HS-27A (cell line): ENCODE results near the gene TMEM234.
A peak's percentile ranks its signal among the peaks of the same experiment; 100 is the strongest.
"Not testable (repeated sequence)": the region's sequence is repeated elsewhere in the genome, so short reads cannot be mapped to it uniquely, and the experiment has no call there.

ENCODE experiments used
- DNase-seq: peaks from one replicate; pipeline ENCODE4 v3.0.0-alpha.2; 2012; ENCODE audit warnings: low read depth, missing footprints

Gene TMEM234

GRCh38 chr1:32221980-32222755, at the start of gene TMEM234, which contains the start of gene EIF3I:
TSS of gene TMEM234 (minus strand) at chr1:32222353. CDS start at chr1:32222322, 31 bp downstream.
TSS of gene EIF3I (plus strand) at chr1:32222407. CDS start at chr1:32222442, 35 bp downstream.
- DNase-seq, result peak; percentile 77

DNA sequence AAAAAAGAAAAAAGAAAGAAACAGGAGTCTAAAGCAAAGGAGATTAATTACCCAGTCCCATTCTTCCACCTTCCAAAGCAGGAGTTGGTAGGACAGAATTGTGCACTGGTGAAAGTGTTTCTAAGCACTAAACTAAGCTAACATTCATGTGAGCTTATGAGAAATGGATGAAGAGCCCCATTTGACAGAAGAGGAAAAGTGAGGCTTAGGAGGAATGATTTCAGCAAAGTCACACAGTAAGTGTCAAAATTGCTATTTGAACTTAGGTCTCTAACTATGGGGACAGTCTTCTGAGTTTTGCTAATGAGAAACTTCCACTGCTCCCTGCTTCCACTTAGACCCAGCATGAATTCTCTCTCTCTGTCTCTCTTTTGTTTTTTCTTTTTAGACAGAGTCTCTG, 47.6 kb upstream of the TMEM234 start:
- no peak for DNase-seq

GRCh38 chr1:32266921-32267591, 44.9 kb upstream of the TMEM234 start:
- DNase-seq, result peak; percentile 42

DNA sequence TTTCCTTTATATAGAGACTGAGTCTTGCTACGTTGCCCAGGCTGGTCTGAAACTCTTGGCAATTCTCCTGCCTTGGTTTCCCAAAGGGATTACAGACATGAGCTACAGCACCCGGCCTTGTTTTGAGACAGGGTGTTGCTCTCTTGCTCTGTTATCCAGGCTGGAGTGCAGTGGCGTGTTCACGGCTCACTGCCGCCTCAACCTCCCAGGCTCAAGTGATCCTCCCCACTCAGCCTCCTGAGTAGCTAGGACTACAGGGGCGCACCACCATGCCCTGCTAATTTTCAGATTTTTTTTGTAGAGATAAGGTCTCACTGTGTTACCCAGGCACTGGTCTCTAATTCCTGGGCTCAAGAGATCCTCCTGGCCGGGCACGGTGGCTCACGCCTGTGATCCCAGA, 43.7 kb upstream of the TMEM234 start:
- no peak for DNase-seq

GRCh38 chr1:32263744-32264143, 41.6 kb upstream of the TMEM234 start:
- no peak for DNase-seq

DNA sequence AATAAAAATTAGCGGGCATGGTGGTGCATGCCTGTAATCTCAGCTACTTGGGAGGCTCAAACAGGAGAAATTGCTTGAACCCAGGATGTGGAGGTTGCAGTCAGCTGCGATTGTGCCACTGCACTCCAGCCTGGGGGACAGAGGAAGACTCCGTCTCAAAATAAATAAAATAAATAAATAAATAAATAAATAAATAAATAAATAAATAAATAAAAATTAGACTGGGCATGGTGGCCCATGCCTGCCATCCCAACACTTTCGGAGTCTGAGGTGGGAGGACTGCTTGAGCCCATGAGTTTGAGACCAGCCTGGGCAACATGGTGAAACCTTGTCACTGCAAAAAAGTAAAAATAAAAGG, 41.1 kb upstream of the TMEM234 start:
- not testable (repeated sequence) for DNase-seq

GRCh38 chr1:32257227-32257508, 35.0 kb upstream of the TMEM234 start:
- no peak for DNase-seq

GRCh38 chr1:32256473-32257226, 34.5 kb upstream of the TMEM234 start:
- DNase-seq, result no peak

GRCh38 chr1:32255072-32256071, 33.2 kb upstream of the TMEM234 start:
- no peak for DNase-seq

DNA sequence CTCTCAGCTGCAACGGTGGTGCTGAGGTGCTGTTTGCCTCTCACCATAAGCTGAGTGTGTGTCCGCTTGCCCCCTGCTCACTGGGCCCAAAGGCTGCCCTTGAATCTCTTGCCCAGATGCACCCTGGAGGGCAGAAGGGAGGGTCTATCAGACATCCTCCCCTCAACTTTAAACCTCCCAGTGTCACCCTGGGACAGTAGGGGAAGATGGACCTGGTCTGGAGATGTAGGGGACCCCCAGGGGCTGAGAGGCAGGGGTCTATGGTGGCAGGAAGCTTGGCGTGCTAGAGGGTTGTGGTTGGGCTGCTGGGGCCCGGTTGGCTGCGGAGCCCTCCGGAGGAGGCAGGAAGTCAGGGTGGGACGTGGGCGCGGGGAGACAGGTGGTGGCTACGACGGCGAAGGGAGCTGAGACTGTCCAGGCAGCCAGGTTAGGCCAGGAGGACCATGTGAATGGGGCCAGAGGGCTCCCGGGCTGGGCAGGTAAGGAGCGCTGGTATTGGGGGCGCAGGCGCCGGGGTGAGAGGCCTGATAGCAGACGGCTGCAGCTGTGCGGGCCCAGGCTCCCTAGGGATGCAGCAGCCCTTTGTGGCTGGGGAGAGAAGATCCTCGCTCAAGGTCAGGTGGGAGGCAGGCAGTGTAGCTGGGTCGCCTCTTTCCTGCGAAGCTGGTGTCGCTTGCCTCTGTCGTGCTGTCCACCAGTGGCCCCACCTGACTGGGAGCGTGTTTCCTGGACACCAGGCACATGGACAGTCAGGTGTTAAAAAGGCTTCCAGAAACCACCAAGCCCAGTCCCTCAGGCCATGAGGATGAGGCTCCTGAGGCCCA, 29.0 kb upstream of the TMEM234 start, which contains the start of gene LCK:
Gene LCK, plus strand, starts transcription at position 373 of the 824 bp plus-strand sequence. CDS start 23,065 bp downstream, outside the sequence.
- DNase-seq, result no peak

- DNase-seq, result no peak
Measured at GRCh38 chr1:32249831-32250525, 27.8 kb upstream of the TMEM234 start.

DNA sequence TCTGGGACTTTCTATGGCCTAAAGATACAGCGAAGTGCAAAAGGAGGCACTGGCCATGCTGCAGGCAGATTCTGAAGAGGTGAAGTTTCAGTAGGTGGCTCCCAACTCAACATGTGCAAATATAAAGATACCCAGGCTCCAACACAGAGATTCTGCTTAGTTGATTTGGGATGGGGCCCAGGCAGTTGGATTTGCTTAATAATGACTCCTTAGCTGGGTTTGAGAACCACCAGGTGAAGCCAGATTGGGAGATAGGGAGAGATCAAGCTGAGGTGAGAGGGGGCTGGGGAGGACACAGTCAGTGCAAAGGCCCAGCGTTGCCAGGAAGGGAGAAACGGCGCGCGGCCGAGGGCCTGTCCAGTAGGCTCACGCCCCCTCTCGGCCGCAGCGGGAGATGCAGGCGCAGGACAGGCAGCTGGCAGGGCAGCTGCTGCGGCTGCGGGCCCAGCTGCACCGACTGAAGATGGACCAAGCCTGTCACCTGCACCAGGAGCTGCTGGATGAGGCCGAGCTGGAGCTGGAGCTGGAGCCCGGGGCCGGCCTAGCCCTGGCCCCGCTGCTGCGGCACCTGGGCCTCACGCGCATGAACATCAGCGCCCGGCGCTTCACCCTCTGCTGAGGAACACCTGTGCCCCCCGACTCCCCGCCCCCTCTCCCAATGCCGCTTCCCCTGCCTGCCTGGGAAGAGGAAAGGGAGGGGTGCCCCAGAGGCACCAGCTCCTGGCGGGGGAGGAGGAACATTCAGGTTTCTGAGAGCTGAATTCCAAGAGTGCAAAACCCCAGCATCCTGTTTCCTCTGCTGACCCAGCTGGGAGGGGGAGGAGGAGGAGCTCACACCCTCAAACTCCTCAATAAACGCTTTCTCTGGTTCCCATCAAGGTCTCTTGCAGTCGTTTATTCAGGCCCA, 26.1 kb upstream of the TMEM234 start:
- no peak for DNase-seq

GRCh38 chr1:32247452-32247851, 25.3 kb upstream of the TMEM234 start:
- no peak for DNase-seq

DNA sequence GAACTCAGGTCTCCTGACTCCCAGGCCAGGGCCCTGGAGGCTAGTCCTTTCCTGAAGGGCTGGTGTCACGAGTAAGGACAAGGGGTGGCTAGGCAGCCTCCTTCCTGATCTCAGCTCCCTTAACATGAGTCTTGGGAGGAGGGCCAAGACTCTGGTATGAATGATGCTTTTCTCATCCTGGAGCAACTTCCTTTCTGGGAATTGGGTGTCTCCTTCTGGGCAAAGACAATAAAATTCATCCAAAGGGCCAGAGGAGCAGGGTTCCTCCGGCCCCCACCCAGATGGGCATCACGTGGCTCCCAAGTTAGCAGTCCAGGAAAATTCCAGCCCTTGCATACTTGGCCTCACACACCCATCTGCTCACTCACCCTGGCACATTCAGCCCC, 24.7 kb upstream of the TMEM234 start, which contains the start of gene FAM167B:
Gene FAM167B, plus strand, starts transcription at position 335 of the 386 bp plus-strand sequence. CDS start 200 bp downstream, outside the sequence.
- peak; percentile 48 for DNase-seq

DNA sequence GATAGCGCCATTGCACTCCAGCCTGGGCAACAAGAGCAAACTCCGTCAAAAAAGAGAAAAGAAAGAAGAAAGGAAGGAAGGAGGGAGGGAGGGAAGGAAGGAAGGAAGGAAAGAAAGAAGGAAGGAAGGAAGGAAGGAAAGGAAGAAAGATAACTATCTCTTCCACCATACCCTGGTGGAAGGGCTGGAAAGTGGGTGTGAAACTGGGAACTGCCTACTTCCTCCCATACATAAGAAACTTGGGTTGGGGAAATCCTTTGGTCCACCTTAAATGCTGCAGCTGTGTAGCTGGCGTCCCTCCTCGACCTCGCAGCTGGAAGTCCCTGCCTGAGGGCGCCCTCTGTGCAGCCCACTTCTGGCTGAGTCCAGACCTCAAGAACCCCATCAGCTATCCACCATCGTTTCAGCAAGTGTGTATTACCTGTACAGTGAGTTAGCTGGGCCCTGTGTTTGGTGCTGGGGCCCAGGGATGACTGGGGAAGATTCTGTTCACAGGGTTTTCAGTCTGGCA, 20.2 kb upstream of the TMEM234 start:
- no peak for DNase-seq

DNA sequence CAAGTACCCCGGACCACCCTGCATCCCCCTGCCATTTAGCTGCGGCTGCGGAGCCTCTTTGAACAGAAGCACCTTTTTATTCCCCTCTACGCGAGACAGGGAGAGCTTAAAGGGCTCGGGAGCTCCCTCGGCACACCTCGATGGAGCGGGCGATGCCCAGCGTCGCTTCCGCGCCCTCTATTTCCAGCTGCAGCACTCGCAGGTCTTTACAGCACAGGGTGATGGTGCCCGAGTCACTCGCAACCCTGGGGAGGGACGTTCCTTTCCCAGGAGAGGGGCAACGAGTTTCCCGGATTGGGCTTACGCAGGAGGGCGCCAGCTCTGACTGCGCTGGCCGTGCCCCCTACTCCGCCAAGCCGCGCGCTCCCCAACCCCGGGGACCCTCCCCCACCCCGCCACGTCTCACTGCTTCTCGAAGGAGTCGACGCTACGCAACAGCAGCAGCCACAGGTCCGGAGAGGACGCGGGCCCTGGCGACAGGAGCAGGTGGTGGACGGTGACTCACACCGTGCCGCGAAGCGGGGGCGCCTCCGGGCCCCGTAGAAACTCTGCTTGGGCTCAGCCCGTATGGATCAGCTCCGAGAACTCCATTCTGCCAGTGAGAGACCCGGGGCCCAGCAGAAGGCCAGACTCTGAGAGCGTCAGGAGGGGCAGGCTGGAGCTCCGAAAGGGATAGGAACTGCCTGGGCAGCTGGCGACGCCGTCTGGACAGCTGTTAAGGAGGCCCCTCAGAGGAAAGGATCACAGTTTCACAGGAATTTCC, 19.0 kb upstream of the TMEM234 start:
- DNase-seq, result peak; percentile 46

- peak; percentile 54 for DNase-seq
Measured at GRCh38 chr1:32240140-32240951, 18.2 kb upstream of the TMEM234 start.
